NCI-H2196 (cell line): ENCODE results near the gene INPP5B.

ENCODE experiments used
- DNase-seq: peaks from one replicate; lab custom pipeline; 2025; ENCODE audit not compliant: unreplicated experiment; lab: John Stamatoyannopoulos, UW

The INPP5B gene

DNA sequence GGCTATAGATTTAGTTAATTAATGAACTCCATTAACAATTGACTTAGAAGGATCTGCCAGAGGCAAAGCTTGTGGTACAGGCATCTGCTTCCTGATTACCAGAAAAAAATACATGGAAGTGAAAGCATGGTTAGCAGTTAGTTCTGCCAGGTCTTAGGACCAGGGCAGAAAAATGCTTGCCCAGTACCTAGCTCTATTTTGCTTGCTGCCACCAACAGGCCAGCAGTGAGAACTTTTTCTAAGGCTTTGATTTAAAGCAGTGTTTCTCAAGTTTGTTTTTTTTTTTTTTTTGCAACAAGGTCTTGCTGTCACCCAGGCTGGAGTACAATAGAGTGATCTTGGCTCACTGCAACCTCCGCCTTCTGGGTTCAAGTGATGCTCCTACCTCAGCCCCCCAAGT is 71.0 kb downstream of the INPP5B start:
- no peak for DNase-seq

- no peak for DNase-seq
These were observed 74.2 kb downstream of the INPP5B start for GRCh38 chr1:37872692-37873091.

DNA sequence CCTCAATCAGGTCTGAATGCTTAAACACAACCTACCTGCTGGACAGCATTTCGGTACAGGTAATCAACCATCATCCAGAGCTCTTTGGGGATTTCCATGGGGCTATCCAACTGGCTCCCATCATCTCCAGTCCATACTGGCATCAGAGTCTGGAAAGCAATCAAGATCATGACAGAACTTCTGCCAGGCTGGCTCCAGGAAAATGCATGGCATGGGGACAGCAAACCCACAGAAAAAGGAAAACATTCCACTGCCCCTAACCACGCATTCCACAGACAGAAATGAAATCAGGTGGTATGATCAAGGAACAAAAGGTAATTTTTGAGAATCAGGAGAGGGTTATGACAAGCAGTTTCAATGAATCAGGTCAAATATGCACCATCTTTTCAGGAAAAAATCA is 78.4 kb downstream of the INPP5B start:
- DNase-seq = no peak

DNA sequence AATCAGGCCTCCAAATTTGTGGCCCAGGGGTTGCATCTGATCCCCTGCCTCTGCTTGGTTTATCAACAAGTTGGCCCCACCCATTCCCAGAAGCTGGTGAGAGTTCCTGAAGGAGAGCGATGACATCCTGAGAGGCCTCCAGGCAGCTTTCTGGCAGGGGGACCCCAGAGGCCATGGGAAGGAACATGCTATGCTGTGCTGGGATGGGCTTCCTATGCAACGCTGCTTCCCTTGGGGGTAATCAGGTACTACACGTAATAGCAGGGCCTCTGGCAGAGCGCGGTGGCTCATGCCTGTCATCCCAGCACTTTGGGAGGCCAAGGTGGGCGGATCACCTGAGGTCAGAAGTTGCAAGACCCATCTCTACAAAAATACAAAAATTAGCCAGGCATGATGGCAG is 79.1 kb downstream of the INPP5B start:
- no peak for DNase-seq

- no peak for DNase-seq
These were observed 80.4 kb downstream of the INPP5B start for GRCh38 chr1:37866491-37866890.

DNA sequence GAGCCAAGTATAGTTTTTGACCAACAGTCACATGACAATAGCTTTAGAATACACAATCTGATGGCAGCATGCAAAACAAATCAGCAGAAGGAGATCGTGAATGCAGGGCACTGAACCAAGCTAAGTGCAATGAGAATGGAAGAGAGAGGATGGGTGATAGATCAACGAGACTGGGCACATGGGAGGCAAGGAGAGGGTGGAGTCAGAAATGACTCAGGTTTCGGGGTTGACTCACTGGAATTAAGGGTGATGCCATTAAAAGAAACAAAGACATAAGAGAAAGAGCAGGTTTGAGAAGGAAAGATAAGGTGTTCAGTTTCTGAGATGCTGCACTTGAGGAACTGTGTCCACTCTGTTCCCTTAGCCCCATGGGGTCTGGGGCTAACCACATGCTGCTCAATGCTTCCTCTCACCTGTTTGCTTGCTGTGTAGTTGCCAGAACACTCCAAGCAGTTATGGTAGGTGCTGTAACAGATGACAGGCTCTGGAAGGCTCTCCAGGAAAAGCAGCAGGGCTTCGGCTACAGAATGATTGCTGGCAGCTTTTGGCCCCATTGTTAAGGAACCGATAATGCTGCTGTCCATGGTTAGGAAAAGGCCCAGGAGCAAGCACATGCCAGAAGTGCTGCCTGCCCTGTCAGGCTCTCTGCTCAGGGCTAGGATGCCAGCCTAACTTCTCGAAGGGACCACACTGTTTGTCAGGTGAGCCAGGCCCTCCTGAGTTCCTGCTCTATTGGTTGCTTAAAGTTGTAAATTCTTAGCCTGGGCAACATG is 81.3 kb downstream of the INPP5B start:
- peak; percentile 33 for DNase-seq

DNA sequence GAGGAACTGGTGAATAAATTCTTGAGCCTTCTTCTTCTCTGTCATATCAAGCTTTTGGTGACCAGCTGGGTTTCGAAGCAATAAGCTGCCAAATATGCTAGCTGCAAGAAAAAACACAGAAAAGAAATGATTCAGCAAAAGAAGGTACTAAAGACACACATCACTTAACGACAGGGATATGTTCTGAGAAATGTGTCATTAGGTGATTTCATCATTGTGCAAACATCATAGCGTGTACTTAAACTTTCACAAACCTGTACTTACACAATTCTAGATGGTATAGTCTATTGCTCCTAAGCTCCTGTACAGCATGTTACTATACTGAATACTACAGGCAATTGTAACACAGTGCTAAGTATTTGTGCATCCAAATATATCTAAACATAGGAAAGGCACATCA is 84.5 kb downstream of the INPP5B start:
- DNase-seq = no peak

GRCh38 chr1:37861151-37861550 is 85.7 kb downstream of the INPP5B start:
- DNase-seq = no peak

- no peak for DNase-seq
These were observed 86.5 kb downstream of the INPP5B start for GRCh38 chr1:37860346-37860666.

DNA sequence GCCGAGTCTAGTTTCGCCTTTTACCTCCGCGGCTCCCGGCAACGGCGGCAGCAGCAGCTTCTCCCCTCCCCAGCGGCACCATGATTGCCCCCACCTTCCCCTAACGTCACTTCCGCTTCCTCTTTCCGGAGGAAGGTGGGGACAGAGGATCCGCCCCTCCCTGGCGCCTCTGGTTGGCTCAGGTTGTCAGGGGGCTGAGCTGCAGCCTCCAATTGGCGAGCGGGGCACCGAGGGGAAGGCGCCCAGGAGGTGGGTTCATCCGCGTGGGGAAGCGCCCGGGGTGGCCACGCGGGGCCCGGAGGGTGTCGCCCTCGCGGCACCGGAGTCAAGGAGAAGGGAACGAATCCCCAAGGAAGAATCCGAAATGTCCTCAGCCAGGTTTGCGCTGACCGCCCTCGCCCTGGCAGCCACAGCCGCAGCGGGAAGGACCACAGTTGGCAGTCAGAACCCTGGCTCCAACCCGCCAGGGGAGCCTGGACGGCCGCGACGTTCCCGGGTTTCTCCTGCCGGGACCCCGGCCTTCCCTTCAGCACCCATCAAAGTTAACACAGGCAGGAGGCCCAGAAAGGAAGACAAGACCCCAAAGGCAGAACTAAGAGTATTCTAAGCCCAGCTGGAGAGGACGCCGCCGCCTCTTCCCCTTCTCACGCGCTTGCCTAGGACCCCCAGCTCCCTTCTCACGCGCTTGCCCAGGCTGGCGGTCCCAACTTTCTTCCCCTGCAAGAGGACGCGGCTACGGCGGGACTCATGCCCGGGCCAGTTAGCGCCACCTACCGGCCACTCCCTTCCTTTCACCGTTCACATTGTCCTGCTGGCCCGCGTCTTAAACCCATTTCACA is 87.1 kb downstream of the INPP5B start, which contains the start of gene MTF1:
Gene MTF1, minus strand, starts transcription at position 86 of the 839 bp plus-strand sequence. CDS start 1,934 bp downstream, outside the sequence.
- DNase-seq = peak; percentile 97

- DNase-seq = no peak
These were observed 87.8 kb downstream of the INPP5B start for GRCh38 chr1:37858931-37859506.

- DNase-seq = no peak
These were observed 92.4 kb downstream of the INPP5B start for GRCh38 chr1:37854406-37854805.

DNA sequence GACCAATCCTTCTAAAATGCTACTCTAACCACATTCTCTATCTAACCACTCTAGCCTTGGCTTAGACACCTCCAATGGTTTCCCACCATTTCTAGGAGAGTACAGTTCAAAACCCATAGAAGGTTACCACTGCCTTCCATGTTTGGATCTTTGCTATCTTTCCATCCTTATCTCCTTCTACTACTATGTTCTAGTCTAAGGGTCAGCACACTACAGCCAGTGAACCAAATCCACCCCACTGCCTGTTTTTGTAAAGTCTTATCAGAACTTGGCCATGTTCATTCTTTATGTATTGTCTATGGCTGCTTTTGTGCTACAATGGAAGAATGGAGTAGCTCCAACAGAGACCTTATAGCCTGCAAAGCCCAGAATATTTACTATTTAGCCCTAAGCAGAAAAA is 93.7 kb downstream of the INPP5B start:
- no peak for DNase-seq

- DNase-seq = no peak
These were observed 95.1 kb downstream of the INPP5B start for GRCh38 chr1:37851782-37852210.

GRCh38 chr1:37851262-37851661 is 95.6 kb downstream of the INPP5B start:
- no peak for DNase-seq

DNA sequence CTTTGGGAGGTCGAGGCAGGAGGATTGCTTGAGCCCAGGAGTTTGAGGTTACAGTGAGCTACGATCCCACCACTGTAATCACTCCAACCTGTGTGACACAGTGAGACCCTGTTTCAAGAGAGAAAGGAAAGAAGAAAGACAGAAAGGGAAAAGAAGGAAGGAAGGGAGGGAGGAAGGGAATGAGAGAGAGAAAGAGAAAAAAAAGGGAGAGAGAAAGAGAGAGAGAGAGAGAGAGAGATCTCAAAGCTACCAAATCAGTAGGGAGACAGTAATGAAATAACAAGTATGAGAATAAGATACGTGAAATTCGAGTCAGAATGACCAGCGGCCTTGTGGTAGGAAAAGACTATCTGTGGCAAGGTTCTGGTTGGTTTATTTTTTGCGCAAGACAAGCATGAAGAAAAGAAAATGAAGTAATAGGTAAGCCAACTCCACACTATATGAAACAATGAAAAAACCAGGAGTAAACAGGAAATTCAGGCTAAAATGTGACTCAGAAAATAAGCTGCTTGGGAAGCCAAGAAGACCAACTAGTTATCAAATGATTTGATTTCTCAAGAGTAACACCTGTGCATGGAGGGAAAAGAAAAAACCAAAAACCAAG is 96.4 kb downstream of the INPP5B start:
- DNase-seq = no peak

DNA sequence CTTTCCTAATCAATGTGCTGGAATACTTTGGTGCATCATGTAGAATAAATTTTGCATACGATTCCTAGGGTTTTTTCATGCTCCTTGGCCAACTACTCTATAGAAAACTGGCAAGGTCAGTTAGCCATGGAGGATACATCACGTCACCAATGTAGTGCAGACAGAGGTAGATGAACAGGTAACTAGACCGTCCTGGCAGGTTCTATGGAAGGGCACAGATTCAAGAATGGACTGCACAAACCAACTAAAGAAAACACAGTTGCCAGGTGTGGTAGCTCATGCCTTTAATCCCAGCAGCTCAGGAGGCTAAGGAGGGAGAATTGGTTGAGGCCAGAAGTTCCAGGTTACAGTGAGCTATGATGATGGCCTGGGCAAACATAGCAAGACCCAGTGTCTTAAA is 97.4 kb downstream of the INPP5B start:
- DNase-seq = no peak

- no peak for DNase-seq
These were observed 100.1 kb downstream of the INPP5B start for GRCh38 chr1:37846647-37847339.

- no peak for DNase-seq
These were observed 101.1 kb downstream of the INPP5B start for GRCh38 chr1:37845786-37846185.

DNA sequence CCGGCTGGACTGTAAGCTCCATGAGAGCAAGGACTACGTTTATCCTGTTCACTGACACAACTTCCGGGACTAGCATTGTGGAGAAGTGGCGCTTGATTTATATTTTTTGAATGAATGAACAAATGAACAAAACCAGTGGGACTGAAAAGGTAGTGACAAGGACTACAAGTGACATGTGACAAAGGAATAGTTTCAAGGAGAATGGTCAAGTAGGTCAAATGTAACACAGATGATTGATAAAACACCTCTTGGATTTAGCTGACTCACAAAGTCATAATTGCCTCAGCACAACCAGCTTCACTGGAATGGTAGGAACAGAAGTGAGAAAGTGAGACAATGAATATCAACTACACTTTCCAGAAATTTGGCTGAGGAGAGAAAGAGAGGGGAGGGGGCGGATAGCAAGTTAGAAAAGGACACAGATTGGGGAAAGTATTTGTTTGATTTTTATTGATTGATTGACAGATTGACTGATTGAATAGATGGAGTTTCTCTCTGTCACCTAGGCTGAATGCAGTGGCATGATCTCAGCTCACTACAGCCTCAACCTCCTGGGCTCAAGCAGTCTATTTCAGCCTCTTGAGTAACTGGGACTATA is 101.7 kb downstream of the INPP5B start:
- no peak for DNase-seq

- DNase-seq = no peak
These were observed 102.3 kb downstream of the INPP5B start for GRCh38 chr1:37844536-37844935.
